HG03460 (cell line): ENCODE measurements around the gene TTC7B.
"Not testable (repeated sequence)": the region's sequence is repeated elsewhere in the genome, so short reads cannot be mapped to it uniquely, and the experiment has no call there.

Experiments
- ATAC-seq: cut with Tn5 transposase; IDR thresholded peaks from one replicate; pipeline ENCODE4 v1.9.1; 2021; ENCODE audit not compliant: unreplicated experiment

The TTC7B gene

DNA sequence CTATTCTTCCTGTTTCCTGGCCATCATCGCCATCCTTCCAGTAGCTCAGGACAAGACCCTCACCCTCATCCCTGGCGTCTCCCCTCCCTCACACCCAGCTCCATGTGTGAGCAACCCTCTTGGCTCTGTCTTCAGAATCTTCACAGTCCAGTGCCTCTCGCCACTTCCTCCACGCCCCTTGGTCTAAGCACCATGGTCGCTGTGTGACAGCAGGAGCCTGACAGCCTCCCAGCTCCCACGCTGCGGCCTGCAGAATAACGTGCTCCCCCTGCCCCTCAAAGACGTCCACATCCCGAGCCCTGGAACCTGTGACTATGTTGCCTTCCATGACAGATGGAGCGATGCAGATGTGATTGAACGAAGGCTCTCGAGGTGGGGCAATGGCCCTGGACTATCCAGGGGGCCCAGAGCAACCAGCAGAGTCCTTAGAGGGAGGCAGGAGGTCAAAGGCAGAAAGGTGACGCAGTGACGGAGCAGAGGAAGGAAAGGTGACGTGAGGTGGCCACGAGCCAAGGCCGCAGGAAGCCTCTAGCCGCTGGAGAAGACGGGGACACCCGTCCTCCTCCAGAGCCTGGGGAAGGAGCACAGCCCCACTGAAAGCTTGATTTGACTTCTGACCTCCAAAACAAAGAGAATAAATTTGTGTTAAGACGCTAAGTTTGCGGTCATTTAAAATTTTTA, 279.6 kb downstream of the TTC7B start:
- ATAC-seq = no peak

DNA sequence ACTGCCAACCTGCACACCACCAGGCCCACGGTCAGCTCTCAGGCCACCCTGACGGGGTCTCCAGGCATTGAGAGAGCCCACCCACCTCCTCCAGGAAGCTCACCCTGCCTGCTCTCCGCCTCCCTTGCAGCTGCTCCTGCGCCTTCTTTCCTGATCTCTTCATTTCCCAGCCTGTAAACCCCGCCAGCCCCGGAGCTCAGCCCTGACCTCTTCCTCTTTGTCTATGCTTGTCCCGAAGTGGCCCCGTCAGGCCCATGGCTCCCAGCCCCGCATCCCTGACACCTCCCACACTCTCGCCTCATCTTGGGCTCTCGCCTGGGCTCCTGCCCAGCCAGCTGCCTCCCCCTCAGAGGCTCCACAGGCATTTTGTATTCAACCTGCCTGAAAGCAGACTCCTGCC, 280.1 kb downstream of the TTC7B start:
- ATAC-seq = no peak

DNA sequence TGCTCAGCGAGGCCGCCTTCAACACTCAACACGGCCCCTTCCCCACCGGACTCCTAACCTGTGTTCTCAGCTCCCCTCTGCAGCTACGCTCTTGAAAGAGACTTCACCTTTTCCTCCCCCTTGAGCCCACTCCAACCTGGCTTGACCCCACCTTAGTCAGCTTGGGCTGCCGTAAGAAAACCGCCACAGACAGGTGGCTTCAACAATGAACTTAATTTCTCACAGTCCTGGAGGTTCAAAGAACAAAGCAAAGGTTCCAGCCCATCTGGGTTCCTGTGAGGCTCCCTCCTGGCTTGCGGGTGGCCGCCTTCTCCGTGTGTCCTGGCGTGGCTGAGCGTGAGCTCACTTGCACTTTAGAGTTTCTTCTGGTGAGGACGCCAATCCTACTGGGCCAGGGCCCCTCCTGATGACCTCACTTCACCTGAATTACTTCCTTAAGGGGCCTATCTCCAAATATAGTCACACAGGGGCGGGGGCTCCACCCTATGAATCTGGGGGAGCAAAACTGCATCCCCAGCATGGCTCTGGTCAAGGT, 280.6 kb downstream of the TTC7B start:
- ATAC-seq = no peak

DNA sequence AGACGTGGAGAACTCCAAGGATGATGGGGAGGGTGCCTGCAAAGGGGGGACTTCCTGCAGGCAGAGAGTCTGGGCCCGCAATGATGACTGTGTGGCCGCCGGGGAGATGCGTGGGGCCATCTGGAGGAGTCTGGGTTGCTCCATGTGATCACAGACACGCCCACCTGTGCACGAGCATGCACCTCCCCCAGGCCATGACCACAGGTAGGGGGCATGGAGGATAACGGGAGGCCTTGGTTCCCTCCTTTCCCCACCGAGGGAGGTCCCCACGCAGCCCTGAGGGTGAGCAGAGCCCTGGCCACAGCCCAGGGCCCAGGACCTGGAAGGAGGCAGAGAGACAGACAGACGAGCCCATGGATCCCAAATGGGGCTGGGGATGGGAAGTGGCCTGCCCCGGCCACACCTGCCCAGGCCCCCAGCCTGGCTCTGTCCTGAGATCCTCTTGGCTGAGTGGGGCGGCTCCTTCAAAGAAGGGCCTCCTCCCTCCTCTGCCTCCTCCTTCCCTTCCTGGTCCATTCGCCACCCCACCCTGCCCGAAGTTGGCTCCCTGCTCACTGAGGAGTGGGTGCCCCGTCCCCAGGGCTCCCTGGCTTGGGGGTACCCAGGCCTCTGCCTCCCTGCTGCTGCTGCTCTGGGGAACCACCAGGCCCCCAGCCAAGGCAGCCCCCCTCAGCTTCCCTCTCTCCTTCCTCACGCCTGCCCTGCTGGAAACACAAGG, 281.2 kb downstream of the TTC7B start:
- no peak for ATAC-seq

DNA sequence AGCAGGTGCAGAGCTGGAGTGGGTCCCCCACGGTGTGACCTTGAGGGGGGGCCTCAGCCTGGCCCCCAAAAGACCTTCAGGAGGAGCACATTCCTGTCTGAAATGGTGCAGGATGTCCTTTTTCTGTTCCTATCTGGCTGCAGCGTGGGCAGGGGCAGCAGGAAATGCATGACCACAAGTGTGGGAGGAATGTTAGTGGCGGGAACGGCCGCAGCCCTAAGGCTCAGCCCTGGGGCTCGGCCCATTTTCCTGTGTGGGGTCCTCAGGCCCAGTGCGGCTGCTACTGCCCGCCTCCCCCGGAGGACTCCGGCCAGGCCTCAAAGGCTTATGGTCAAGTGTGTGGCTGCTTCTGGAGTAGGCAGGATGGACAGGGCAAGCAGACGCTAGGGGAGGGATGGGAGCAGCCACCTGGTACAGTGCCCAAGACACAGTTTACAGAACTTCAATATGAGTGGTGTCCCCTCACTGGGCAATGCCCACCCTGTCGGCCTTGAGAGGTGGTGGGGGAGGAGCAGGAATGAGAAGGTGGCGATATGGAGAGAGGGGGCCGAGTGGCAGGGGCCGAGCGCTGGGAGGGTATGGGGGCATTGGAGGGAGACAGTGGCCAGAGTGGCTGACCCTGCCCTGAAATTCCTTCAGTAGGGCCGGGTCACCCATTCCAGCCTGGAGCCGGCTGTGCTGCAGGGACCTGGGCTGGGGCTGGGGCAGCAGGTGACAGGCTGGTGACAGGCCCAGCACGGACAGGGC, 282.0 kb downstream of the TTC7B start:
- ATAC-seq = no peak

DNA sequence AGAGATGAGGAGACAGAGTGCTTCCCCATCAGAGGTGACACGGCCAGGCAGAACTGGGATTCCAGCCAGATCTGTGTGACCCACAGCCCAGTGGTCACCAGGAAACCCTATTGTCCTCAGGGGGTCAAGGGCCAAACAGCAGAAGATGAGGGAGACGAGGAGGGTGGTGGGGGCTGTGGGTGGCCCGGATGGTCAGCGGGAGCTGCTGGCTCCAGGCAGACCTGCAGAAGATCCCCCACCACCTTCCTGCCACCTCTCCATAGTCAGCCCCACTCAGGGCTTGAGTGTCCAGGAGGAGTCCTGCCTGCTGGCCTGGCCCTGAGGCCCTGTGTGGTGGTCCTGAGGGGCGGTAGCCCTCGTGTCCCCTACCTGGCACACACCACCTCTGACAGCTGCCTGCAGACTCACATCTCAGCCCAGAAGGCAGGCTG, 282.6 kb downstream of the TTC7B start:
- no peak for ATAC-seq

DNA sequence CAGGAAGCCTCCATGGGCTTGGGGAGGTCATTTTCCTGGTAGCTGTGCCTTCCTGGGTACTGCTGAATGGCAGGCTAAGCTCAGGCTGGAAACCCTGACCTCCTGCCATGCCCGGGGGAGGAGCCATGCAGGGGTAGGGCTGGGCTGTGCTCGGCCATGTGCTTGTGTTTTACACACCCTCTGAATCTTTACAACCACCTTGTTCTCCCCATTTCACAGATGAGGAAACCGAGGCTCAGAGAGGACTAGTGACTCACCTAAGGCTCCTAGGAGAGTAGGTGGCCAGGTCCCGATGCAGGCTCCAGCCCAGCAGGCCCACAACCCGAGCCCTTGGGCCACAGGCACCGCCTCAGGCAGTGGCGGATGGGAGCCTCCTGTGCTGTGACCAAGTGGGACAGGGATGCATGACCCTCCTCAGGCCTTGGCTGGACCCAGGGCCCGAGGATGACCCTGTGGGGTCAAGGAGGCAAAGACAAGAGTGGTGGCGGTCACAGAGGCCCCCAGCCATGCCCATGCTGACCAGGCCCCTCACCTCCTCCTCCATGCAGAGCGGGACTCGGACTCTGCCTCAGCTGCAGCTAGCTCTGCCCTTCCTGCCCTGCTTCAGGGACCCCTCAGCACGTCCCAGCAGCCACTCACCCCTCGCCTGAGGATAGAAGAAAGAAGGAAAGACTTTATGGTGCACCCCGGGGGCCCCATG, 283.3 kb downstream of the TTC7B start:
- no peak for ATAC-seq

DNA sequence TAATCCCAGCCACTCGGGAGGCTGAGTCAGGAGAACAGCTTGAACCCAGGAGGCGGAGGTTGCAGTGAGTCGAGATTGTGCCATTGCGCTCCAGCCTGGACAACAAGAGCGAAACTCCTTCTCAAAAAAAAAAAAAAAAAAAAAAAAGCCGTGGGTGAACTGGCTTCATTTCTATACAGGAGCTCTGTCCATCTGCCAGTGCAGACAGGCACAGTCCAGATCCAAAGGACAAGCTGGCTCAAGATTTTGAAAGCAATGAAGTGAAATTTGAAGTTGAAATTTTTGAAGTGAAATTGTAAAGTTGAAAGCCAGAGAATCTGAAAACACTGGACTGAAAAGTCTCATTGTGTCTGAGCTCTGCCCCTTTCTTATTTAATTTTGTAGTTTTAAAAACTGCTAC, 284.7 kb downstream of the TTC7B start:
- no peak for ATAC-seq

DNA sequence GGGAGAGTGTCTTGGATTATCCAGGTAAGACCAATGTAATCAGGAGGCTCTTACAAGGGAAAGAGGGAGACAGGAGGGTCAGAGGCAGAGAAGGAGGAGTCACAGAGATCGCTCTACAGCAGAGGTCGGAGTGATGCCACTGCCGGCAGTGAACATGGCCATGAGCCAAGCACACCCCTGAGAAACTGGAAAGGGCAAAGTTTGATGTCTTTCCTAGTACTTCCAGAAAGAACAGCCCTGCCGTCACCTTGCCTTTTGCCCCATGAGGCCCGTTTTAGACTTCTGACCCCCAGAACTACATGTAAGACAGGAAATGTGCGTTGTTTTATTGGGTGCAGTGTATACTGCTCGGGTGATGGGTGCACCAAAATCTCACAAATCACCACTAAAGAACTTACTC, 285.7 kb downstream of the TTC7B start:
- ATAC-seq = no peak

DNA sequence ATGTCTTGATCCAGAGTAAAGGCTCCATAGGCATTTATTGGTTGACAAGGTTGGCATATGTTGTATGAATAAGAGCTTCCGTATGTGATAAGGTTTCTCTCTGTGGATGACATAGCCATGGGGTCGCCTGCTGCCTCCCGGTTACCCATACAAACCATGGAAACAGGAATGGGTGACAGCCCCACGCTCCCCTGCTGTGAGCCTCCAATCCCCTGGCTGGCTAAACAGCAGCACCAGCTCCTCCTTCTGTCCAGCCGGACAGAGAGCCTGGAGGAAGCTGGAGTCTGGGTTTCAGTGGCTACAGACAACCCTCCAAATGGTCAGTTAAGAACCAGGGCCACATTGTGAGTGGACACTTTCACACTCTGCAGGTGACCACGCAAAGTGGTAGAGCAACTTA, 288.3 kb downstream of the TTC7B start:
- ATAC-seq = no peak

DNA sequence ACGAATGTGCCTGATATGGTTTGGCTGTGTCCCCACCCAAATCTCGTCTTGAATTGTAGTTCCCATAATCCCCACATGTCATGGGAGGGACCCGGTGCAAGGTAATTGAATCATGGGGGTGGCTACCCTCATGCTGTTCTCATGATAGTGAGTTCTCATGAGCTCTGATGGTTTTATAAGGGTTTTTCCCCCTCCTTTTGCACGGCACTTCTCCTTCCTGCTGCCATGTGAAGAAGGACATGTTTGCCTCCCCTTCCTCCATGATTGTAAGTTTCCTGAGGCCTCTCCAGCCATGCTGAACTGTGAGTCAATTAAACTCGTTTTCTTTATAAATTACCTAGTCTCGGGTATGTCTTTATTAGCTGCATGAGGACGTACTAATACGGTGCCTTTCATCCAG, 289.7 kb downstream of the TTC7B start:
- ATAC-seq = not testable (repeated sequence)

DNA sequence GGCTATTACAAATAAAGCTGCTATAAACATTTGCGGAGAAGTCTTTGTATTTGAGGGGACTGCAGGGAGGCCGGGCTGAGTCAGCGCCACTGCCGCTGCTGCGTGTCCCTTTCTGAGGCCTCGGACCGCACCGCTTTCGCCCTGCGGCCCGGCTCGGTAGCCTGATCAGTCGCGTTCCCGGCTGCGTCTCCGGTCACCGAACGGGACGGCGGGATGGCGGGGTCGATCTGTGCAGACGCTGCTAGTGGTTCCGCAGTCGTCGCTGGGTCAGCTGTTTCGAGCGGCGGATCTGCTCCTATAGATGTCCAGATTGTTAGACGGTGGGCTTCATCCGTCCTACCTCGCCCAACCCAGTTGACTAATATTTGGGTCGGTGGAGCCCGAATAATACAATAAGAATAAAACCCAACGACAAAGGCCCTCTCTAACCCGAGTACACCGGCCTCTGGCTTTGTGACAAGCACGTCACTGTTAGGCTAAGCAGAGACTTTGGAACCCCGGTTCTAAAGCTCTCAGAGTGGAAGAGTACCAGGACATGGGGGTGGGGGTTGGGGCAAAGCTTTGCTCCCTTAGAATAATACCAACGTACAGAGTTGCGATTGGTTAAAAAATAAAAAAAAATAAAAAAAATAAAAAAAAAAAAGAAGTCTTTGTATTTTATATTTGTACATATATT, 290.7 kb downstream of the TTC7B start:
- ATAC-seq = not testable (repeated sequence)

DNA sequence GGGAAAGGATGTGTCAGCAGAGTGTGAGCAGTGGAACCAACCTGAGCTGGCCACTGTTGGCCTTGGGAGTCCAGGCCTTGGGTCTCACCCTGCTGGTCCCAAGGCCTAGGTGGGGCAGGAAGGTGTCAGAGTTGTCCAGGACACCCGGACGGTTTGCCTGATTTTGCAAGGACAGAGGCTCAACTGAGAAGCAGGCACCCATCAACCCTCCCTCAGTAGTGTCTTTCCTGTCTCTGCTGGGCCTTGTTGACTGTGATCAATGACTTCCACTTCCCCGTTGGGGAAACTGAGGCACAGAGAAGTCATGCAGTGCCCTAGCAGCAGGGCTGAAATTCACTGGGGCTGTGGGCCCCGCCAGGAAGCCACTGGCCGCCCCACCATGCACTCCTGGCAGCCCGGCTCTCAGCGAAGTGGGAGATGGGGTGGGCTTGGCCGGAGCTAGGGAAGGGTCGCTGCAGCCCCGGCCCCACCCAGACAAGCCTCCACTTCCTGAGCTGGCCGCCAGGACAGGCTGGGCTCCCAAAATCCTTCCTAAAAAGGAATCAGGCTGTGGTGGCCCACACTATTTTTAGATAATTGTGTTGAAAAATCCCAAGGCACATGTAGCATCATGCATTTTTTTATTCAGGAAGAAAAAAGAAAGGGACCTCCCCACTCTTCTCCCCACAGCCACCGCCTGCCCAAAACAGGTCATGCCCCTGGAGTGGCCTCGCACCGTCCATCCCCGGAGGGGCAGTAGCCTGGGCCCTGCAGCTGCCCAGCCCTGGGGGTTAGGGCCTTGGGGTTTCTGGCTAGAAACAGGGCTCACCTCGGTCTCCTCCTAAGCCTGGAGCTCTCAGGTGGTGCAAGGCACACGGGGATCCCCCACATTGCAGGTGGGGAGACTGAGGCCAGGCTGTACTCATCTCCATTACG, 292.0 kb downstream of the TTC7B start:
- ATAC-seq = no peak

DNA sequence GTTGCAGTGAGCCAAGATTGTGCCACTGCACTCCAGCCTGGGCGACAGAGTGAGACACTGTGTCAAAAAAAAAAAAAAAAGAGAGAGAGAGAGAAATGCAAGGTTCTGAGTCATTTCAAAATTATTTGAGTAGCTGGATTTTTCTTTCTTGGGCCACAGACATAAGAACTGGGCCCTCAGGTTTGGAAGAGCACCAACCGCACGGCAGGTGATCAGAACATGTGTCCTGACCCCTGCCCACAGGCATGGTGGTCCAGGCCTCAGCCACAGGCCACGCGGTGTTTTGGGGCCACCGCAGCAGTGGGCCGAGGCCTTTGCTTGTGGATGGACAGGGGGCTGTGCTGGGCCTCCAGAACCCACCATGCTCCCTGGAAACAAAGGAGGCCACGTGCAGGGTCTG, 292.7 kb downstream of the TTC7B start:
- ATAC-seq = no peak

DNA sequence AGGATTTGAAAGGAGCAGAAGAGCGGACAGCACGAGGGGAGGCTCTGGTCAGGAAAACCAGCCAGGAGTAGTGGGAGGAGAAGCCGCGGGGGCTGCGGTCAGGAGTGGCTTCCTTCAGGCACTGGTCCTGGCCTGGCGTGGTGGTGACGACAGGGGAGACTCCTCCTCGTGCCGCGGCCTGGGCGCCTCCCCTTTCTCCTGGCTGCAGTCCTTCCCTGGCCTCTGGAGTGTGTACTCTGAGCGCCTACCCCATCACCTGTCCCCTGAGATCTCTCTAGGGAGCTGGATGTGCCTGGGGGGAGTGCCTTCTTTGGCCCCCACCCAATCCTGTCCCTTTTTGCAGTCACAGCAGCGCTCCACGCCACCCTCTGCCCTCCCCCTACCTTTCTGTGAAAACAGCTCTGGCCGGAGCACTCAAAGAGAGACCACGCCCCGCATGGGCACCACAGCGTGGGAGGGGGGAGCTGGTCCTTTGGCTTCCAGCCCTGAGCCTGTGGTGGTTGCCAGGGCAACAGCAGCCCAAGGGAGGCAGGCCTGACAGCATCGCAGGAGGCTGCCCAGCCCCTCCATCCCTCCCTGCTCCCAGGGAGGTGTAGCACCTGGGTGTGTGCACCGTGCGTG, 293.5 kb downstream of the TTC7B start:
- no peak for ATAC-seq

DNA sequence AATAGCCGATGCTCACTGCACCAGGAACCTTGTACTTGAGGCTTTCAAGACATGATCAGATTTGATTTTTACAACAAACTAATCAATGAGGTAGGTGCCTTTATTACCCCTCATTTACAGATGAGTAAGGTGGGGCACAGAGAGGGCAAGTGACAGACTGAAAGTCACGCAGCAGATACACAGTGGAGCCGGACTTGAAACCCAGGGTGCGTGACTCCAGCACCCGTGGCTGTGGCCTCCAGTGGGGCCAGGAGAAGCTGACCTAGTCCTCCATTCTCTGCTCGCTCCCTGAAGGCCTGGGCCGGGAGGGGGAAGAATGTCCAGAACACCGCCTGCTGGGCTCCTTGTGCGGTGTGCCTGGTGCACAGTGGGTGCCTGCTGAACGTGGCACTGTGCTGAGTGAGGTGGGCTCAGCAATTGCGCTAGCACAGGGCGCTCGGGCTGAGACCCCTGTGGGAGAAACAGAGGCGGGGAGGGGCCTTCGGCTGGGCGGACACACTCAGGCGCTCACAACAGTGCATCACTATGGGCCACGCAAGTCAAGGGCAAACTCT, 294.2 kb downstream of the TTC7B start:
- no peak for ATAC-seq

DNA sequence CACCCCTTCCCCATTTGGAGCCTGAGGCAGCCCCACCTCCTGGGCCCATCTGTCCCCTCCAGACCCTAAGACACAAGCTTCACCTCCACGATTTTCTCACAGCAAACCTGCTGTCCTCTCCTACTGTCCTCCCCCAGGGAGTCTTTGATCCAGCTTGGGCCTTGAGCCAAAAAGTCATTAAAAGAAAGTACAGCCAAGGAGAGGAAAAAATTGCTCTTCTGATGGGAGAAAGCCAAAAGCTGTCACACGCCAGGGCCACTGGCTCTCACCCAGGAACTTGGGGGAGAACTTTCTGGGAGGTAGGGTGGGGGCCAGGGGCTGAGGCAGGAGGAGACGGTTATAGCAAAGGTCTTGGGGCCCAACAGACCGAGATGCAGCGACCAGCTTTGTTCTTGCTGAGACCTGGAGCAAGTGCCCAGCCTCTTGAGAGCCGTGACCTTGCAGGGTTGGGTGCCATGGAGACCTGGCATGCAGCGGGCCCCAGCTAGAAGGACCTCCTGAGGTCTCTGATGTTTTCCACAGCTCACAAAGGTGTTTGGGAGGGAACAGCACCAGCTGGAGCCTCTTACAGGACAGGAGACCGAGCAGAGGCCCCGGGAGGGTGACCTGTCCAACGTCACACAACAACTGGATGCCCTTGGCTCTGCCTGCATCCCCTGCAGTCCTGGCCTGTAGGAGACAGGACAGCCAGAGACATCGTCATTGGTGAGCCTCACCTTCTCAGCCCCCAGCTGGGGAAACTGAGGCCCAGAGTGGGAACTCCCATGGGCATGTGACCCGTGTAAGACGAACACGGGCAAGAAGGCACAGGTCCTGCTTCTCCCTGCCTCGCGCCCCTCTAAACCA, 294.9 kb downstream of the TTC7B start:
- ATAC-seq = no peak

DNA sequence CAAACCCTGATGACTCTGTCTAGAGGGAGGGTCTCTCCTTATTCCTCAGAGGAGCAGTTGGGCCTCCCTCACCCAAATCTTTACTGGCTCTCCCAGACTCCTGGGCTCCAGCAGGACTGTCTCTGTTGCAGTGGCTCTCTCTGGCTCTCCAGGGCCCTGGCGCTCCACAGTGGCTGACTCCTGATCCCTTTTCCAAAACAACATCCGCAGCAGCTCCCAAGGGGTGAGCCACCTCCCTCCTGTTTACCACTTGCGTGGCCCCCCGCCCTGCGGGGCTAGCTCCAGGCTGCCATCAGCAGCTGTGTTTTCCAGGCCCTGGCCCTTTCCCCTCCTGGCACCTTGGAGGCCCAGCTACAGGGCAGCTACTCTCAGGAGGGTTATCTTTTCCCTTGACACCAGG, 295.9 kb downstream of the TTC7B start:
- ATAC-seq = no peak
